ENCODE measurements around the gene PPARGC1A.

GRCh38 chr4:23811161-23811560 is 78.7 kb downstream of the PPARGC1A start:
- no peak for TF ChIP-seq CTCF (IDR thresholded peaks at IDR 0.05 in 2 of 3, conservative IDR thresholded peaks at IDR 0.05 in 1 of 3; ENCODE audit: control insufficient read depth in 2 of 3, extremely low read depth in 1 of 3, insufficient read depth in 1 of 3, low read depth in 3 of 3, low read length in 3 of 3)
- no peak for TF ChIP-seq USF2 (IDR thresholded peaks at IDR 0.05; ENCODE audit: borderline replicate concordance, low read depth, low read length)
- no peak for TF ChIP-seq MYC (IDR thresholded peaks at IDR 0.05; ENCODE audit: insufficient read depth, insufficient read length, insufficient replicate concordance, low read length, severe bottlenecking)
- TF ChIP-seq RB1 (IDR thresholded peaks at IDR 0.05; ENCODE audit: borderline replicate concordance): no peak
- no peak for TF ChIP-seq BCLAF1 (IDR thresholded peaks at IDR 0.05)
- TF ChIP-seq SIN3A (IDR thresholded peaks at IDR 0.05; ENCODE audit: low read depth, low read length): no peak
- TF ChIP-seq ETV6 (conservative IDR thresholded peaks at IDR 0.05 in 1 of 2, IDR thresholded peaks at IDR 0.05 in 1 of 2; ENCODE audit: borderline replicate concordance in 1 of 2, low read depth in 1 of 2): no peak
- TF ChIP-seq HDAC6 (IDR thresholded peaks at IDR 0.05; ENCODE audit: unreplicated experiment): no peak
- TF ChIP-seq E4F1 (IDR thresholded peaks at IDR 0.05; ENCODE audit: borderline replicate concordance, partially characterized antibody): no peak
- TF ChIP-seq MLLT1 (IDR thresholded peaks at IDR 0.05): no peak
- no peak for TF ChIP-seq POLR2AphosphoS5 (IDR thresholded peaks at IDR 0.05; ENCODE audit: low read length)
- TF ChIP-seq RBBP5 (conservative IDR thresholded peaks at IDR 0.05): no peak
- TF ChIP-seq ELK1 (IDR thresholded peaks at IDR 0.05; ENCODE audit: low read depth, low read length): no peak
